H9 (cell line): Measurements from ENCODE around the gene GPRIN1. TPM values are rescaled to one million over a fixed set of nuclear protein-coding genes. Genes with fewer than 3 reads are reported as not detected.
A peak's percentile ranks its signal among the peaks of the same experiment; 100 is the strongest.

ENCODE experiments used
- DNase-seq: peaks from one replicate; pipeline ENCODE4 v3.0.0-alpha.2; 2017
- H2AFZ ChIP-seq: one replicate; pipeline ENCODE4 v1.6.1; 2013; ENCODE audit warnings: mild to moderate bottlenecking, low read length, control low read depth, moderate library complexity
- H2AK5ac ChIP-seq: 2 replicates; pipeline ENCODE4 v1.6.1; 2013; ENCODE audit warnings: low read length, control low read depth, mixed read lengths; ENCODE audit not compliant: insufficient read length
- H2BK120ac ChIP-seq: one replicate; pipeline ENCODE4 v1.6.1; 2013; ENCODE audit warnings: low read depth, mild to moderate bottlenecking, low read length, control low read depth, inconsistent platforms; ENCODE audit not compliant: poor library complexity, severe bottlenecking
- H2BK12ac ChIP-seq: 2 replicates; pipeline ENCODE4 v1.6.1; 2013; ENCODE audit warnings: low read length, control low read depth, mixed read lengths, low read depth; ENCODE audit not compliant: insufficient read length
- H2BK15ac ChIP-seq: 2 replicates; pipeline ENCODE4 v1.6.1; 2013; ENCODE audit warnings: low read depth, low read length, control low read depth
- H2BK20ac ChIP-seq: one replicate; pipeline ENCODE4 v1.6.1; 2013; ENCODE audit warnings: low read depth, mild to moderate bottlenecking, low read length, control low read depth, inconsistent platforms; ENCODE audit not compliant: poor library complexity, severe bottlenecking
- H2BK5ac ChIP-seq: 2 replicates; pipeline ENCODE4 v1.6.1; 2013; ENCODE audit warnings: low read length, control low read depth, mixed read lengths; ENCODE audit not compliant: insufficient read length
- H3K14ac ChIP-seq: 2 replicates; pipeline ENCODE4 v1.6.1; 2013; ENCODE audit warnings: low read length, control low read depth; ENCODE audit not compliant: insufficient read depth
- H3K18ac ChIP-seq: 2 replicates; pipeline ENCODE4 v1.6.1; 2013; ENCODE audit warnings: low read depth, mild to moderate bottlenecking, mixed read lengths, low read length, control low read depth; ENCODE audit not compliant: insufficient read length
- H3K23ac ChIP-seq: 2 replicates; pipeline ENCODE4 v1.6.1; 2013; ENCODE audit warnings: low read length, control low read depth, mixed read lengths, low read depth; ENCODE audit not compliant: insufficient read length
- H3K23me2 ChIP-seq: 2 replicates; pipeline ENCODE4 v1.6.1; 2013; ENCODE audit warnings: low read depth, mild to moderate bottlenecking, mixed read lengths, low read length, control low read depth; ENCODE audit not compliant: insufficient read length, poor library complexity, severe bottlenecking
- H3K27ac ChIP-seq: 2 replicates; pipeline ENCODE4 v1.5.1; 2013; ENCODE audit warnings: low read length, control low read depth, mixed read lengths, low read depth; ENCODE audit not compliant: insufficient read length
- H3K27me3 ChIP-seq: 2 replicates; pipeline ENCODE4 v1.6.1; 2013; ENCODE audit warnings: low read length, control low read depth, inconsistent platforms; ENCODE audit not compliant: insufficient read depth
- H3K4ac ChIP-seq: 2 replicates; pipeline ENCODE4 v1.6.1; 2013; ENCODE audit warnings: low read depth, mild to moderate bottlenecking, control low read depth, inconsistent platforms, low read length, moderate library complexity
- H3K4me1 ChIP-seq: 2 replicates; pipeline ENCODE4 v1.6.1; 2013; ENCODE audit warnings: low read length, control low read depth, inconsistent platforms; ENCODE audit not compliant: insufficient read depth
- H3K4me2 ChIP-seq: 2 replicates; pipeline ENCODE4 v1.6.1; 2013; ENCODE audit warnings: low read length, control low read depth, mixed read lengths; ENCODE audit not compliant: insufficient read length, insufficient read depth
- H3K56ac ChIP-seq: 2 replicates; pipeline ENCODE4 v1.6.1; 2013; ENCODE audit warnings: low read depth, mild to moderate bottlenecking, mixed read lengths, low read length, control low read depth; ENCODE audit not compliant: insufficient read length
- H3K79me1 ChIP-seq: 2 replicates; pipeline ENCODE4 v1.6.1; 2013; ENCODE audit warnings: low read depth, mild to moderate bottlenecking, moderate library complexity, low read length, control low read depth, inconsistent platforms; ENCODE audit not compliant: insufficient read depth, poor library complexity, severe bottlenecking
- H3K79me2 ChIP-seq: 2 replicates; pipeline ENCODE4 v1.6.1; 2013; ENCODE audit warnings: low read length, control low read depth, inconsistent platforms; ENCODE audit not compliant: insufficient read depth
- H3K9ac ChIP-seq: 2 replicates; pipeline ENCODE4 v1.6.1; 2013; ENCODE audit warnings: low read length, control low read depth, mixed read lengths; ENCODE audit not compliant: insufficient read length; ENCODE audit errors: extremely low read depth
- H3K9me3 ChIP-seq: one replicate; pipeline ENCODE4 v1.6.1; 2013; ENCODE audit warnings: low read depth, low read length, inconsistent platforms; ENCODE audit not compliant: control insufficient read depth
- H3T11ph ChIP-seq: one replicate; pipeline ENCODE4 v1.6.1; 2013; ENCODE audit warnings: mild to moderate bottlenecking, low read length, control low read depth, inconsistent platforms
- H4K20me1 ChIP-seq: one replicate; pipeline ENCODE4 v1.6.1; 2013; ENCODE audit not compliant: control insufficient read depth, insufficient read length, insufficient read depth
- H4K5ac ChIP-seq: 2 replicates; pipeline ENCODE4 v1.6.1; 2013; ENCODE audit warnings: low read depth, mild to moderate bottlenecking, mixed read lengths, low read length, control low read depth; ENCODE audit not compliant: insufficient read length
- H4K8ac ChIP-seq: replicated peaks from 2 replicates; pipeline ENCODE4 v1.6.1; 2013; ENCODE audit warnings: low read length, control low read depth, mixed read lengths, low read depth; ENCODE audit not compliant: insufficient read length
- H4K91ac ChIP-seq: 2 replicates; pipeline ENCODE4 v1.6.1; 2013; ENCODE audit warnings: low read depth, mild to moderate bottlenecking, moderate library complexity, mixed read lengths, low read length, control low read depth; ENCODE audit not compliant: insufficient read length
- H3K27ac Mint-ChIP-seq, 3 experiments: 2 replicates in 2 of 3; 3 replicates in 1 of 3; pipeline ENCODE4 v1.8.0; 2020 to 2021; ENCODE audit warnings: mixed read lengths in 3 of 3, mild to moderate bottlenecking in 1 of 3, moderate library complexity in 1 of 3
- H3K27me3 Mint-ChIP-seq: 2 replicates; pipeline ENCODE4 v1.8.0; 2021; ENCODE audit warnings: low read depth, mild to moderate bottlenecking, moderate library complexity, mixed read lengths
- H3K36me3 Mint-ChIP-seq, 3 experiments: 2 replicates in 2 of 3; 3 replicates in 1 of 3; pipeline ENCODE4 v1.8.0; 2020 to 2021; ENCODE audit warnings: low read depth in 3 of 3, mixed read lengths in 3 of 3; ENCODE audit not compliant: insufficient read depth in 1 of 3
- H3K4me1 Mint-ChIP-seq, 2 experiments: 2 replicates each; pipeline ENCODE4 v1.8.0; 2020; ENCODE audit warnings: mixed read lengths in 2 of 2
- H3K4me3 Mint-ChIP-seq, 2 experiments: 2 replicates in 1 of 2; 3 replicates in 1 of 2; pipeline ENCODE4 v1.8.0; 2020 to 2021; ENCODE audit warnings: mild to moderate bottlenecking in 2 of 2, mixed read lengths in 2 of 2, moderate library complexity in 1 of 2
- H3K9me3 Mint-ChIP-seq, 2 experiments: 2 replicates in 1 of 2; 3 replicates in 1 of 2; pipeline ENCODE4 v1.8.0; 2020; ENCODE audit warnings: mild to moderate bottlenecking in 2 of 2, mixed read lengths in 2 of 2, moderate library complexity in 1 of 2
- WGBS: extraction: QIAGEN DNeasy Blood & Tissue Kit; methylation state at CpG from one replicate; pipeline ENCODE4 v1.1.7; 2013; ENCODE audit warnings: missing lambda C conversion rate, low lambda C conversion rate, mixed read lengths; ENCODE audit not compliant: insufficient read length; ENCODE audit errors: extremely low coverage; 5-methylcytosine and 5-hydroxymethylcytosine counted together
- total RNA-seq: library from RNA; stranded (reverse); gene quantifications from 2 replicates; pipeline ENCODE4 v1.2.1, GENCODE V29; 2021
- TF ChIP-seq, protein P1 (sequence below): fragments of 200-600 bp; sonication (generic); conservative IDR thresholded peaks from 3 replicates; pipeline ENCODE4 v1.8.0; 2021; ENCODE audit warnings: antibody characterized with exemption, mild to moderate bottlenecking

The GPRIN1 gene
- total RNA-seq, 1 experiment from 2014 or later = 10.8 TPM

DNA sequence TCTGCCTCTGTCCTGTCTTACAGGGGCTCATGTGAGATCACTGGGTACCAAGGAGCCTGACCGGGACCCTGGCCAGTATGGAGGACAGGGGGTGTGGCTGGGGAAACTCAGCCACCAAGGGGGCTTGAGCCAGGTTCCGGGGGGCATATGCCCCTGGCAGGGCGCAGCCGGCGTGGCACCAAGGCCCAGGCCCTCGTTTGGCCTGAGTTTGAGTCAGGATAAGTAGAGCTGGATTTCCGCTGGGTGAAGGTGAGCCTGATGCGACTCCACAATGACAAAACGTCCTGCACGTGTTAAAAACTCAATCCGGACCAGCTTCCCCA is 36.7 kb upstream of the GPRIN1 start:
- H3K27me3 Mint-ChIP-seq = peaks cover 6% of the 10 kb centered on the region
- H4K91ac ChIP-seq = no peak overlapping the region
- peak overlapping the region; percentile 13 for H3K4me2 ChIP-seq
- H2AK5ac ChIP-seq = no peak overlapping the region
- H3K9me3 ChIP-seq = no peaks in the 10 kb centered on the region
- H2BK120ac ChIP-seq = no peak overlapping the region
- no peak overlapping the region for H4K5ac ChIP-seq
- peak overlapping the region; percentile 58 to 74 for H3K4me3 Mint-ChIP-seq
- no peaks in the 10 kb centered on the region; the same call in 1 of the 2 replicates for H3K79me2 ChIP-seq
- no peak for DNase-seq
- H3K23ac ChIP-seq = no peak overlapping the region
- no peak overlapping the region for H2BK12ac ChIP-seq
- peak overlapping the region; percentile 76 to 97 (median 90); a peak in 5 of 7 replicates for H3K27ac Mint-ChIP-seq
- no CpG with 5 or more reads among the region's 11 CpGs for WGBS
- peaks cover 10% of the 10 kb centered on the region for H3K23me2 ChIP-seq
- no peak overlapping the region for H2BK20ac ChIP-seq
- no peak overlapping the region for H3K9ac ChIP-seq
- peak overlapping the region; percentile 89 for H3K18ac ChIP-seq
- H3T11ph ChIP-seq = no peak overlapping the region
- no peak overlapping the region for H2BK5ac ChIP-seq
- H2BK15ac ChIP-seq = no peak overlapping the region
- no peaks in the 10 kb centered on the region for H4K20me1 ChIP-seq
- H3K9me3 Mint-ChIP-seq = no peaks in the 10 kb centered on the region; a peak in 1 of 5 replicates
- H3K14ac ChIP-seq = no peak overlapping the region
- no peaks in the 10 kb centered on the region for H3K27me3 ChIP-seq
- TF ChIP-seq, protein P1, sequence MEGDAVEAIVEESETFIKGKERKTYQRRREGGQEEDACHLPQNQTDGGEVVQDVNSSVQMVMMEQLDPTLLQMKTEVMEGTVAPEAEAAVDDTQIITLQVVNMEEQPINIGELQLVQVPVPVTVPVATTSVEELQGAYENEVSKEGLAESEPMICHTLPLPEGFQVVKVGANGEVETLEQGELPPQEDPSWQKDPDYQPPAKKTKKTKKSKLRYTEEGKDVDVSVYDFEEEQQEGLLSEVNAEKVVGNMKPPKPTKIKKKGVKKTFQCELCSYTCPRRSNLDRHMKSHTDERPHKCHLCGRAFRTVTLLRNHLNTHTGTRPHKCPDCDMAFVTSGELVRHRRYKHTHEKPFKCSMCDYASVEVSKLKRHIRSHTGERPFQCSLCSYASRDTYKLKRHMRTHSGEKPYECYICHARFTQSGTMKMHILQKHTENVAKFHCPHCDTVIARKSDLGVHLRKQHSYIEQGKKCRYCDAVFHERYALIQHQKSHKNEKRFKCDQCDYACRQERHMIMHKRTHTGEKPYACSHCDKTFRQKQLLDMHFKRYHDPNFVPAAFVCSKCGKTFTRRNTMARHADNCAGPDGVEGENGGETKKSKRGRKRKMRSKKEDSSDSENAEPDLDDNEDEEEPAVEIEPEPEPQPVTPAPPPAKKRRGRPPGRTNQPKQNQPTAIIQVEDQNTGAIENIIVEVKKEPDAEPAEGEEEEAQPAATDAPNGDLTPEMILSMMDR = no peak
- H3K56ac ChIP-seq = no peak overlapping the region
- peaks cover 56 to 77% of the 10 kb centered on the region in 2 experiments for H3K4me1 Mint-ChIP-seq
- no peak overlapping the region for H2AFZ ChIP-seq
- no peak overlapping the region for H3K27ac ChIP-seq
- H3K4ac ChIP-seq = no peak overlapping the region
- peaks cover 2% of the 10 kb centered on the region; the same call in 1 of the 2 replicates for H3K4me1 ChIP-seq
- H3K36me3 Mint-ChIP-seq = peaks cover 0 to 3% (median 0%) of the 10 kb centered on the region in 3 experiments; a peak in 2 of 7 replicates
- H4K8ac ChIP-seq = no peak overlapping the region
- peaks cover 8% of the 10 kb centered on the region for H3K79me1 ChIP-seq
